Liver (tissue), 9 donors: ENCODE measurements around the gene DCAF8. TPM values are rescaled to one million over a fixed set of nuclear protein-coding genes. Genes with fewer than 3 reads are reported as not detected.

Experiments used
- DNase-seq: peaks from one replicate; pipeline ENCODE4 v3.0.0-alpha.2; 2017; ENCODE audit warnings: low spot score
- H3K27ac ChIP-seq, 2 donors: one replicate each; pipeline ENCODE4 v1.7.0; 2013; ENCODE audit warnings: inconsistent platforms in 2 of 2, low read length in 2 of 2, control low read depth in 1 of 2, low read depth in 1 of 2, mild to moderate bottlenecking in 1 of 2
- H3K27me3 ChIP-seq, 4 donors: one replicate each; pipeline versions ENCODE4 v1.6.1 to v1.7.0; 2013; ENCODE audit warnings: low read length in 3 of 4, inconsistent platforms in 1 of 4, mild to moderate bottlenecking in 1 of 4, moderate library complexity in 1 of 4; ENCODE audit not compliant: control insufficient read depth in 4 of 4, insufficient read depth in 4 of 4
- H3K36me3 ChIP-seq, 4 donors: one replicate each; pipeline versions ENCODE4 v1.6.1 to v1.7.0; 2013; ENCODE audit warnings: low read length in 3 of 4, mild to moderate bottlenecking in 3 of 4, low read depth in 1 of 4, moderate library complexity in 1 of 4; ENCODE audit not compliant: control insufficient read depth in 4 of 4, insufficient read depth in 3 of 4
- H3K4me1 ChIP-seq, 4 donors: one replicate each; pipeline versions ENCODE4 v1.6.1 to v1.7.0; 2013; ENCODE audit warnings: low read length in 3 of 4, mild to moderate bottlenecking in 3 of 4, moderate library complexity in 1 of 4; ENCODE audit not compliant: control insufficient read depth in 4 of 4, insufficient read depth in 4 of 4
- H3K4me3 ChIP-seq, 3 donors: one replicate each; pipeline versions ENCODE4 v1.6.1 to v1.7.0; 2013; ENCODE audit warnings: low read length in 3 of 3, control low read depth in 1 of 3, low read depth in 1 of 3, mild to moderate bottlenecking in 1 of 3
- H3K9ac ChIP-seq, 2 donors: one replicate each; pipeline ENCODE4 v1.7.0; 2013; ENCODE audit warnings: low read length in 2 of 2, mild to moderate bottlenecking in 2 of 2, moderate library complexity in 2 of 2, control low read depth in 1 of 2, low read depth in 1 of 2
- H3K9me3 ChIP-seq, 4 donors: one replicate each; pipeline versions ENCODE4 v1.6.1 to v1.7.0; 2013; ENCODE audit warnings: low read length in 3 of 4; ENCODE audit not compliant: control insufficient read depth in 4 of 4
- ATF3 ChIP-seq: IDR thresholded peaks from 2 replicates; pipeline ENCODE4 v1.6.1; 2016; ENCODE audit warnings: antibody characterized with exemption
- CTCF ChIP-seq: fragments of 150-350 bp; IDR thresholded peaks from 2 replicates; pipeline ENCODE4 v1.5.1; 2017; ENCODE audit warnings: improper control_type of control experiment, low read depth, low read length; ENCODE audit not compliant: missing input control
- EGR1 ChIP-seq, 2 donors: IDR thresholded peaks; 2 replicates each; pipeline ENCODE4 v1.6.1; 2016 to 2018; ENCODE audit warnings: antibody characterized with exemption in 2 of 2, low read depth in 2 of 2
- FOXA1 ChIP-seq: IDR thresholded peaks from 2 replicates; pipeline ENCODE4 v1.6.1; 2016; ENCODE audit warnings: antibody characterized with exemption
- FOXA2 ChIP-seq: IDR thresholded peaks from 2 replicates; pipeline ENCODE4 v1.6.1; 2016; ENCODE audit warnings: antibody characterized with exemption
- GABPA ChIP-seq, 2 donors: IDR thresholded peaks in 1 of 2; conservative IDR thresholded peaks in 1 of 2; 2 replicates each; pipeline ENCODE4 v1.6.1; 2016; ENCODE audit warnings: antibody characterized with exemption in 2 of 2, mild to moderate bottlenecking in 1 of 2, moderate library complexity in 1 of 2
- HNF4A ChIP-seq, 2 donors: conservative IDR thresholded peaks; 2 replicates each; pipeline ENCODE4 v1.6.1; 2016; ENCODE audit warnings: antibody characterized with exemption in 2 of 2, mild to moderate bottlenecking in 2 of 2
- HNF4G ChIP-seq: IDR thresholded peaks from 2 replicates; pipeline ENCODE4 v1.6.1; 2016; ENCODE audit warnings: antibody characterized with exemption
- JUND ChIP-seq, 2 donors: IDR thresholded peaks; 2 replicates each; pipeline ENCODE4 v1.6.1; 2016; ENCODE audit warnings: antibody characterized with exemption in 2 of 2
- MAX ChIP-seq: IDR thresholded peaks from 2 replicates; pipeline ENCODE4 v1.6.1; 2016; ENCODE audit warnings: antibody characterized with exemption
- NR2F2 ChIP-seq: IDR thresholded peaks from 2 replicates; pipeline ENCODE4 v1.6.1; 2016; ENCODE audit warnings: antibody characterized with exemption
- RAD21 ChIP-seq, 2 donors: IDR thresholded peaks; 2 replicates each; pipeline ENCODE4 v1.6.1; 2016; ENCODE audit warnings: antibody characterized with exemption in 2 of 2, mild to moderate bottlenecking in 2 of 2
- REST ChIP-seq: IDR thresholded peaks from 2 replicates; pipeline ENCODE4 v1.6.1; 2016; ENCODE audit warnings: antibody characterized with exemption, mild to moderate bottlenecking
- RXRA ChIP-seq, 2 donors: IDR thresholded peaks; 2 replicates each; pipeline ENCODE4 v1.6.1; 2017 to 2018; ENCODE audit warnings: antibody characterized with exemption in 2 of 2, mild to moderate bottlenecking in 1 of 2
- SP1 ChIP-seq: IDR thresholded peaks from 2 replicates; pipeline ENCODE4 v1.6.1; 2018; ENCODE audit warnings: antibody characterized with exemption, mild to moderate bottlenecking
- TAF1 ChIP-seq: conservative IDR thresholded peaks from 2 replicates; pipeline ENCODE4 v1.6.1; 2016; ENCODE audit warnings: antibody characterized with exemption, mild to moderate bottlenecking
- YY1 ChIP-seq: IDR thresholded peaks from 2 replicates; pipeline ENCODE4 v1.6.1; 2016; ENCODE audit warnings: antibody characterized with exemption, mild to moderate bottlenecking
- ZBTB33 ChIP-seq: IDR thresholded peaks from 2 replicates; pipeline ENCODE4 v1.6.1; 2016; ENCODE audit warnings: antibody characterized with exemption
- WGBS: extraction: QIAGEN DNeasy Blood & Tissue Kit; methylation state at CpG from one replicate; pipeline ENCODE4 v1.1.7; 2013; 5-methylcytosine and 5-hydroxymethylcytosine counted together
- polyA plus RNA-seq, 2 donors: library from polyadenylated mRNA; stranded (reverse) in 1 of 2; unstranded in 1 of 2; fragments of 200-250 nt in 1 of 2; fragments of >200 nt in 1 of 2; fragmentation: Nextera tagmentation in 1 of 2; extraction: Ambion mirVana in 1 of 2; gene quantifications; one replicate each; pipeline versions ENCODE4 v1.2.1 to v1.2.3, GENCODE V29; 2013 to 2015
- total RNA-seq, 2 donors: library from RNA; depleted of rRNA; stranded (reverse); fragments of >200 nt; gene quantifications; one replicate each; pipeline ENCODE4 v1.2.3, GENCODE V29; 2014
- donor health status: healthy.
- donor health status: healthy.
- donor health status: healthy.
- donor health status: healthy.
- donor health status: healthy.

Gene DCAF8
- total and polyA plus RNA-seq, 4 donors, result 80.3 to 199 (median 102) TPM

- no peaks in the 10 kb centered on the region for H3K9me3 ChIP-seq
- H3K9ac ChIP-seq, result peak overlapping the region in 1 of 2 donors; percentile 42
- H3K4me1 ChIP-seq, result peaks cover 8 to 51% (median 35%) of the 10 kb centered on the region in 4 donors
- no peak for DNase-seq
- 35% methylated on average over 4 of the region's 4 CpGs for WGBS
- peak overlapping the region; percentile 43 to 73 for H3K27ac ChIP-seq
- no peak for TF ChIP-seq FOXA2
- TF ChIP-seq HNF4A (conservative IDR thresholded peaks at IDR 0.05), result peak; percentile 97 to 98
- no peak for TF ChIP-seq EGR1 (IDR thresholded peaks at IDR 0.05; ENCODE audit: low read depth in 2 of 2)
- TF ChIP-seq GABPA (IDR thresholded peaks at IDR 0.05 in 1 of 2, conservative IDR thresholded peaks at IDR 0.05 in 1 of 2), result peak in 1 of 2 donors; percentile 49
- peak; percentile 18 to 27 for TF ChIP-seq RAD21 (IDR thresholded peaks at IDR 0.05)
- no peak for TF ChIP-seq CTCF
- TF ChIP-seq ZBTB33, result peak; percentile 83
- no peak for TF ChIP-seq REST
- TF ChIP-seq YY1, result peak; percentile 48
- peak in 1 of 2 donors; percentile 73 for TF ChIP-seq JUND (IDR thresholded peaks at IDR 0.05)
- peak; percentile 91 for TF ChIP-seq SP1
- peak; percentile 82 to 88 for TF ChIP-seq RXRA (IDR thresholded peaks at IDR 0.05)
- TF ChIP-seq FOXA1, result no peak
- no peak for TF ChIP-seq ATF3
- TF ChIP-seq NR2F2, result no peak
- peak; percentile 83 for TF ChIP-seq HNF4G
- peak; percentile 65 for TF ChIP-seq MAX
- TF ChIP-seq TAF1, result peak; percentile 31
- no peaks in the 10 kb centered on the region for H3K27me3 ChIP-seq
- no peaks in the 10 kb centered on the region for H3K36me3 ChIP-seq
- no peak overlapping the region for H3K4me3 ChIP-seq
Observed at GRCh38 chr1:160264795-160265307, 2.5 kb upstream of the DCAF8 start.
